IMR-90 (cell line): Measurements from ENCODE around the gene FFAR2. TPM values are rescaled to one million over a fixed set of nuclear protein-coding genes. Genes with fewer than 3 reads are reported as not detected.

ENCODE experiments used
- ATAC-seq: fragments of 200-7000 bp; cut with Tn5 transposase; 2 replicates; pipeline ENCODE4 v1.9.1; 2020; ENCODE audit warnings: low read depth, mild to moderate bottlenecking, moderate library complexity
- BruUV-seq: library from RNA; stranded (reverse); fragments of 400-500 nt; replicated peaks from 2 replicates; lab custom pipeline; 2021; lab: Mats Ljungman, UMichigan
- CTCF ChIA-PET: fragments of 300-600 bp; formaldehyde crosslinking; extraction: SDS; loops from one replicate; lab custom pipeline; 2021; ENCODE audit warnings: antibody characterized with exemption; lab: Yijun Ruan, JAX
- POLR2A ChIA-PET: fragments of 300-600 bp; sonication (Branson Sonifier 250); formaldehyde crosslinking; loops from one replicate; lab custom pipeline; 2022; ENCODE audit warnings: antibody characterized with exemption; ENCODE audit not compliant: unreplicated experiment; lab: Charles Lee
- DNase-seq: peaks from one replicate; pipeline ENCODE4 v3.0.0; 2013
- H2AFZ ChIP-seq: replicated peaks from 2 replicates; pipeline ENCODE3; 2013; ENCODE audit warnings: low read length, mild to moderate bottlenecking; ENCODE audit not compliant: poor library complexity
- H2AK5ac ChIP-seq: 2 replicates; pipeline ENCODE4 v1.6.1; 2013; ENCODE audit warnings: low read depth, low read length, inconsistent platforms
- H2AK9ac ChIP-seq: replicated peaks from 2 replicates; pipeline ENCODE3; 2013; ENCODE audit warnings: mild to moderate bottlenecking, low read depth, low read length, moderate library complexity; ENCODE audit not compliant: poor library complexity
- H2BK120ac ChIP-seq: 2 replicates; pipeline ENCODE4 v1.6.1; 2013; ENCODE audit warnings: low read depth, low read length, inconsistent platforms
- H2BK15ac ChIP-seq: 3 replicates; pipeline ENCODE4 v1.6.1; 2013; ENCODE audit warnings: low read depth, low read length, inconsistent platforms
- H2BK20ac ChIP-seq: 2 replicates; pipeline ENCODE4 v1.6.1; 2013; ENCODE audit warnings: low read depth, mild to moderate bottlenecking, inconsistent platforms, low read length, moderate library complexity
- H2BK5ac ChIP-seq: 2 replicates; pipeline ENCODE4 v1.6.1; 2013; ENCODE audit warnings: mild to moderate bottlenecking, low read depth, low read length, inconsistent platforms; ENCODE audit not compliant: poor library complexity, severe bottlenecking
- H3K14ac ChIP-seq: replicated peaks from 2 replicates; pipeline ENCODE4 v1.6.1; 2013; ENCODE audit warnings: low read depth, low read length, inconsistent platforms
- H3K18ac ChIP-seq: 2 replicates; pipeline ENCODE4 v1.6.1; 2013; ENCODE audit warnings: low read depth, low read length, control low read depth
- H3K23ac ChIP-seq: 2 replicates; pipeline ENCODE4 v1.6.1; 2013; ENCODE audit warnings: low read depth, low read length, inconsistent platforms
- H3K27ac ChIP-seq: 2 replicates; pipeline ENCODE4 v1.5.1; 2013; ENCODE audit warnings: mild to moderate bottlenecking, control low read depth, low read length; ENCODE audit not compliant: insufficient read depth
- H3K27me3 ChIP-seq: 2 replicates; pipeline ENCODE4 v1.6.1; 2013; ENCODE audit warnings: low read length; ENCODE audit not compliant: control insufficient read depth, insufficient read depth
- H3K36me3 ChIP-seq: 2 replicates; pipeline ENCODE4 v1.6.1; 2013; ENCODE audit warnings: low read length, mixed read lengths; ENCODE audit not compliant: control insufficient read depth, insufficient read depth
- H3K4ac ChIP-seq: 2 replicates; pipeline ENCODE4 v1.6.1; 2013; ENCODE audit warnings: low read depth, low read length, inconsistent platforms
- H3K4me1 ChIP-seq: 2 replicates; pipeline ENCODE4 v1.6.1; 2013; ENCODE audit warnings: low read length, mixed read lengths; ENCODE audit not compliant: control insufficient read depth, insufficient read depth
- H3K4me2 ChIP-seq: 2 replicates; pipeline ENCODE4 v1.6.1; 2013; ENCODE audit warnings: low read depth, mild to moderate bottlenecking, control low read depth, low read length, moderate library complexity
- H3K4me3 ChIP-seq: 2 replicates; pipeline ENCODE4 v1.5.1; 2013; ENCODE audit warnings: low read depth, mild to moderate bottlenecking, control low read depth, low read length, moderate library complexity; ENCODE audit not compliant: insufficient read depth
- H3K56ac ChIP-seq: 2 replicates; pipeline ENCODE4 v1.6.1; 2013; ENCODE audit warnings: low read length, inconsistent platforms; ENCODE audit not compliant: insufficient read depth; ENCODE audit errors: extremely low read depth
- H3K79me1 ChIP-seq, 2 experiments: 2 replicates each; pipeline ENCODE4 v1.6.1; 2013; ENCODE audit warnings: low read length in 2 of 2, inconsistent platforms in 1 of 2, low read depth in 1 of 2
- H3K9ac ChIP-seq: 2 replicates; pipeline ENCODE4 v1.6.1; 2013; ENCODE audit warnings: low read depth, low read length, control low read depth
- H3K9me1 ChIP-seq: 2 replicates; pipeline ENCODE4 v1.6.1; 2013; ENCODE audit warnings: low read length, inconsistent platforms; ENCODE audit not compliant: insufficient read depth
- H3K9me3 ChIP-seq: 2 replicates; pipeline ENCODE4 v1.6.1; 2013; ENCODE audit warnings: low read length; ENCODE audit not compliant: control insufficient read depth, insufficient read depth
- H4K20me1 ChIP-seq: 2 replicates; pipeline ENCODE4 v1.6.1; 2013; ENCODE audit warnings: low read length, inconsistent platforms; ENCODE audit not compliant: insufficient read depth
- H4K5ac ChIP-seq: 2 replicates; pipeline ENCODE4 v1.6.1; 2013; ENCODE audit warnings: mild to moderate bottlenecking, low read depth, low read length, control low read depth
- H4K8ac ChIP-seq, 2 experiments: 2 replicates each; pipeline ENCODE4 v1.6.1; 2013; ENCODE audit warnings: low read depth in 2 of 2, low read length in 2 of 2, control low read depth in 1 of 2, inconsistent platforms in 1 of 2
- H4K91ac ChIP-seq: 2 replicates; pipeline ENCODE4 v1.6.1; 2013; ENCODE audit warnings: low read depth, low read length, inconsistent platforms; ENCODE audit not compliant: insufficient read depth
- BHLHE40 ChIP-seq: fragments of 150-350 bp; IDR thresholded peaks from 2 replicates; pipeline ENCODE4 v1.6.1; 2016; ENCODE audit warnings: mild to moderate bottlenecking, low read depth, low read length
- CHD1 ChIP-seq: IDR thresholded peaks from 2 replicates; pipeline ENCODE4 v1.6.1; 2012; ENCODE audit warnings: low read depth, low read length, improper control_type of control experiment
- CTCF ChIP-seq: conservative IDR thresholded peaks from 2 replicates; pipeline ENCODE4 v1.5.1; 2012; ENCODE audit warnings: mild to moderate bottlenecking, low read depth, low read length, improper control_type of control experiment
- ELK1 ChIP-seq: fragments of 150-350 bp; IDR thresholded peaks from 2 replicates; pipeline ENCODE4 v1.6.1; 2016; ENCODE audit warnings: low read depth, mild to moderate bottlenecking, low read length, moderate library complexity, borderline replicate concordance
- MAFK ChIP-seq: IDR thresholded peaks from 2 replicates; pipeline ENCODE4 v1.6.1; 2012; ENCODE audit warnings: low read depth, low read length, improper control_type of control experiment
- MAZ ChIP-seq: IDR thresholded peaks from 2 replicates; pipeline ENCODE4 v1.6.1; 2012; ENCODE audit warnings: low read depth, mild to moderate bottlenecking, low read length, improper control_type of control experiment, moderate library complexity, borderline replicate concordance
- MXI1 ChIP-seq: IDR thresholded peaks from 2 replicates; pipeline ENCODE4 v1.6.1; 2012; ENCODE audit warnings: low read depth, mild to moderate bottlenecking, low read length, moderate library complexity, borderline replicate concordance
- POLR2A ChIP-seq: IDR thresholded peaks from 2 replicates; pipeline ENCODE4 v1.6.1; 2012; ENCODE audit warnings: mild to moderate bottlenecking, low read depth, low read length
- RAD21 ChIP-seq: IDR thresholded peaks from 2 replicates; pipeline ENCODE4 v1.6.1; 2012; ENCODE audit warnings: low read length, improper control_type of control experiment
- RCOR1 ChIP-seq: IDR thresholded peaks from 2 replicates; pipeline ENCODE4 v1.6.1; 2012; ENCODE audit warnings: mild to moderate bottlenecking, low read length, improper control_type of control experiment; ENCODE audit not compliant: insufficient replicate concordance
- RFX5 ChIP-seq: IDR thresholded peaks from 2 replicates; pipeline ENCODE4 v1.8.0; 2012; ENCODE audit warnings: low read depth, mild to moderate bottlenecking, low read length, moderate library complexity
- SMC3 ChIP-seq: fragments of 150-350 bp; IDR thresholded peaks from 2 replicates; pipeline ENCODE4 v1.6.1; 2016; ENCODE audit warnings: low read depth, mild to moderate bottlenecking, antibody characterized with exemption, low read length, moderate library complexity
- USF2 ChIP-seq: fragments of 150-350 bp; IDR thresholded peaks from 2 replicates; pipeline ENCODE4 v1.6.1; 2017; ENCODE audit warnings: mild to moderate bottlenecking, antibody characterized with exemption, low read length, low read depth
- WGBS, 2 experiments: methylation state at CpG; one replicate each; pipeline versions ENCODE4 v1.1.5 to v1.1.7; 2013; ENCODE audit warnings: missing lambda C conversion rate in 2 of 2; ENCODE audit not compliant: insufficient read length in 1 of 2; ENCODE audit errors: extremely low coverage in 2 of 2; 5-methylcytosine and 5-hydroxymethylcytosine counted together
- dilution Hi-C: fragments of 300-500 bp; cut with HindIII; formaldehyde crosslinking; loops from one replicate; pipeline ENCODE4 v1.14.3; 2018; ENCODE audit warnings: low sequenced_read_pairs; ENCODE audit not compliant: unreplicated experiment
- in situ Hi-C: fragments of 300-500 bp; cut with MboI; formaldehyde crosslinking; loops from 3 replicates; pipeline ENCODE4 v1.14.3; 2019; ENCODE audit warnings: low sequenced_read_pairs, inconsistent platforms, mixed read lengths
- intact Hi-C: fragments of 100-400 bp; cut with micrococcal nuclease; formaldehyde crosslinking; loops from 2 replicates; pipeline ENCODE4 v1.10.0; 2022
- polyA plus RNA-seq, 3 experiments: library from polyadenylated mRNA; depleted of rRNA; stranded (reverse); fragments of >200 nt; gene quantifications; 2 replicates each; pipeline ENCODE4 v1.2.3, GENCODE V29; 2012; ENCODE audit warnings: low replicate concordance in 1 of 3
- total RNA-seq: library from RNA; depleted of rRNA; stranded (reverse); fragments of >200 nt; gene quantifications from 2 replicates; pipeline ENCODE4 v1.2.3, GENCODE V29; 2012

The FFAR2 gene
- total and polyA plus RNA-seq, 2 of the 4 experiments (the other 2 are of a cell fraction) = not detected

GRCh38 chr19:35491836-35492360 is 43.8 kb downstream of the FFAR2 start:
- no peak overlapping the region for H3K4me3 ChIP-seq
- no peak overlapping the region for H3K56ac ChIP-seq
- H3K4me2 ChIP-seq = no peak overlapping the region
- BruUV-seq = no TSS peak
- H2BK20ac ChIP-seq = no peak overlapping the region
- no peak overlapping the region for H3K9ac ChIP-seq
- WGBS, 2 experiments = no CpG with 5 or more reads among the region's 9 CpGs
- TF ChIP-seq POLR2A (no peak), MXI1 (no peak), MAFK (no peak), RAD21 (no peak), RFX5 (no peak), SMC3 (no peak), ELK1 (no peak), RCOR1 (no peak), USF2 (no peak), MAZ (no peak), BHLHE40 (no peak), CTCF (no peak), CHD1 (no peak)
- no peak overlapping the region for H3K27ac ChIP-seq
- dilution Hi-C loops (no loop called here), intact Hi-C loops (no loop called here), in situ Hi-C loops (no loop called here)
- DNase-seq (no peak), ATAC-seq (no peak)
- H4K20me1 ChIP-seq = no peaks in the 10 kb centered on the region
- H3K14ac ChIP-seq = no peak overlapping the region
- H3K4ac ChIP-seq = no peak overlapping the region
- no peak overlapping the region for H3K23ac ChIP-seq
- H2BK15ac ChIP-seq = no peak overlapping the region
- H3K36me3 ChIP-seq = no peaks in the 10 kb centered on the region
- peaks cover 41% of the 10 kb centered on the region for H3K27me3 ChIP-seq
- no peaks in the 10 kb centered on the region for H3K9me1 ChIP-seq
- no peak overlapping the region for H2AK9ac ChIP-seq
- H3K79me1 ChIP-seq = no peaks in the 10 kb centered on the region
- H2BK5ac ChIP-seq = no peak overlapping the region
- no peak overlapping the region for H2BK120ac ChIP-seq
- ChIA-PET POLR2A (interaction anchor here (0.5 kb wide), 1 partner anchor 21 kb away, joined by 3 read pairs; no protein-coding TSS in a partner anchor), CTCF (no interaction called here)
- no peaks in the 10 kb centered on the region for H3K4me1 ChIP-seq
- H4K5ac ChIP-seq = no peak overlapping the region
- no peaks in the 10 kb centered on the region for H3K9me3 ChIP-seq
- no peak overlapping the region for H4K91ac ChIP-seq
- no peak overlapping the region for H4K8ac ChIP-seq
- no peak overlapping the region for H3K18ac ChIP-seq
- no peak overlapping the region for H2AK5ac ChIP-seq
- H2AFZ ChIP-seq = no peak overlapping the region
